GM18951 (cell line): ENCODE data around the gene STAC2.

Experiments used
- POLR2A ChIP-seq: IDR thresholded peaks from 4 replicates; pipeline ENCODE4 v1.6.1; 2011; ENCODE audit warnings: mild to moderate bottlenecking; ENCODE audit not compliant: insufficient read length, insufficient read depth; ENCODE audit errors: extremely low read depth
- in situ Hi-C: fragments of 300-500 bp; cut with MboI; formaldehyde crosslinking; loops from one replicate; pipeline ENCODE4 v1.12.0; 2022; ENCODE audit warnings: low sequenced_read_pairs, mixed read lengths, inconsistent platforms; ENCODE audit not compliant: unreplicated experiment

STAC2 gene

GRCh38 chr17:39240631-39241030 is 14.9 kb upstream of the STAC2 start:
- TF ChIP-seq POLR2A: no peak
- in situ Hi-C loops: loop anchor here (5.0 kb wide), 1 partner anchor 33 kb away; no protein-coding TSS in a partner anchor

GRCh38 chr17:39239640-39240314 is 14.0 kb upstream of the STAC2 start:
- TF ChIP-seq POLR2A: no peak
- in situ Hi-C loops: loop anchor here (5.0 kb wide), 1 partner anchor 32 kb away; no protein-coding TSS in a partner anchor

GRCh38 chr17:39238311-39238972 is 12.7 kb upstream of the STAC2 start:
- TF ChIP-seq POLR2A: no peak
- in situ Hi-C loops: no loop called here

- TF ChIP-seq POLR2A: no peak
- in situ Hi-C loops: no loop called here
Measured at GRCh38 chr17:39237586-39237985, 11.8 kb upstream of the STAC2 start.

- TF ChIP-seq POLR2A: no peak
Measured at GRCh38 chr17:39236981-39237441, 11.3 kb upstream of the STAC2 start.

GRCh38 chr17:39236450-39236927 is 10.7 kb upstream of the STAC2 start:
- in situ Hi-C loops: no loop called here

More at GRCh38 chr17:39236981-39237441, 11.3 kb upstream of the STAC2 start:
- in situ Hi-C loops: no loop called here

GRCh38 chr17:39235555-39236449 is 10.1 kb upstream of the STAC2 start:
- no peak for TF ChIP-seq POLR2A
- in situ Hi-C loops: no loop called here

More at GRCh38 chr17:39236450-39236927, 10.7 kb upstream of the STAC2 start:
- no peak for TF ChIP-seq POLR2A

GRCh38 chr17:39231591-39232551 is 6.1 kb upstream of the STAC2 start:
- TF ChIP-seq POLR2A: no peak
- in situ Hi-C loops: no loop called here

- in situ Hi-C loops: no loop called here
- TF ChIP-seq POLR2A: no peak
Measured at GRCh38 chr17:39231091-39231561, 5.4 kb upstream of the STAC2 start.

- TF ChIP-seq POLR2A: no peak
- in situ Hi-C loops: no loop called here
Measured at GRCh38 chr17:39230361-39230760, 4.6 kb upstream of the STAC2 start.

GRCh38 chr17:39229274-39229913 is 3.6 kb upstream of the STAC2 start:
- in situ Hi-C loops: no loop called here
- TF ChIP-seq POLR2A: no peak

GRCh38 chr17:39227364-39227919 is 1.7 kb upstream of the STAC2 start:
- TF ChIP-seq POLR2A: no peak
- in situ Hi-C loops: no loop called here
